SH-SY5Y (cell line): Measurements from ENCODE around the gene G6PC1.

Experiments used
- GATA2 ChIP-seq: IDR thresholded peaks from 2 replicates; pipeline ENCODE4 v1.6.1; 2011; ENCODE audit warnings: mild to moderate bottlenecking, low read depth, low read length
- GATA3 ChIP-seq: IDR thresholded peaks from 2 replicates; pipeline ENCODE4 v1.6.1; 2011; ENCODE audit warnings: low read depth, mild to moderate bottlenecking, low read length, moderate library complexity

DNA sequence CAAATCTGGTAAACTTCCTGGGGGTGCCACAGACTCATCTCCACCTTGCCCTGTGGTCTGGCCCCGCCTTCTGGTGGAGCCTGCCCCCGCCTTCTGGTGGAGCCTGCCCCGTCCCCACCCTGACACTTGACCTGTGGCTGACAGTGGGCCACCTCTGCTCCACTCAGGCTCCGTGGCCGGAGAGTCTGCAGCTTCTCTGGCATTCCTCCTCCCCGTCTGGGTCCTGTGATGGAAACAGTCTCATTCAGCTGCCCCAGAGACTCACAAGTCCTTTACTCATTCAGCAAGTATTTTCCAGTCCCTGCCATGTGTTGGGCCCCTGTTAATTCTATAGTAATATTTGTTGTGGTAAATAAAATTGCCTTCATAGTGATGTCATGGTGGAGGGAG is 21.0 kb upstream of the G6PC1 start:
- TF ChIP-seq GATA2 (no peak), GATA3 (no peak)
